Adipocyte (in vitro differentiated cells): ENCODE data around the gene DOCK6.

Experiments used
- DNase-seq: peaks from one replicate; pipeline ENCODE4 v3.0.0-alpha.2; 2015; ENCODE audit warnings: low read depth
- H3K27me3 ChIP-seq: replicated peaks from 2 replicates; pipeline ENCODE4 v1.7.0; 2013; ENCODE audit warnings: mild to moderate bottlenecking, low read length, moderate library complexity; ENCODE audit not compliant: control insufficient read depth, insufficient read depth
- H3K36me3 ChIP-seq: 2 replicates; pipeline ENCODE4 v1.7.0; 2013; ENCODE audit warnings: low read length, mild to moderate bottlenecking, moderate library complexity; ENCODE audit not compliant: control insufficient read depth, insufficient read depth, severe bottlenecking
- H3K4me1 ChIP-seq: 2 replicates; pipeline ENCODE4 v1.7.0; 2013; ENCODE audit warnings: mild to moderate bottlenecking, low read length, moderate library complexity; ENCODE audit not compliant: control insufficient read depth, insufficient read depth
- H3K4me3 ChIP-seq: 2 replicates; pipeline ENCODE4 v1.7.0; 2013; ENCODE audit warnings: mild to moderate bottlenecking, low read length, moderate library complexity
- H3K9ac ChIP-seq: 2 replicates; pipeline ENCODE4 v1.7.0; 2013; ENCODE audit warnings: mild to moderate bottlenecking, low read length, moderate library complexity
- H3K9me3 ChIP-seq: 2 replicates; pipeline ENCODE4 v1.7.0; 2013; ENCODE audit warnings: mild to moderate bottlenecking, low read length, moderate library complexity; ENCODE audit not compliant: control insufficient read depth

Gene DOCK6

DNA sequence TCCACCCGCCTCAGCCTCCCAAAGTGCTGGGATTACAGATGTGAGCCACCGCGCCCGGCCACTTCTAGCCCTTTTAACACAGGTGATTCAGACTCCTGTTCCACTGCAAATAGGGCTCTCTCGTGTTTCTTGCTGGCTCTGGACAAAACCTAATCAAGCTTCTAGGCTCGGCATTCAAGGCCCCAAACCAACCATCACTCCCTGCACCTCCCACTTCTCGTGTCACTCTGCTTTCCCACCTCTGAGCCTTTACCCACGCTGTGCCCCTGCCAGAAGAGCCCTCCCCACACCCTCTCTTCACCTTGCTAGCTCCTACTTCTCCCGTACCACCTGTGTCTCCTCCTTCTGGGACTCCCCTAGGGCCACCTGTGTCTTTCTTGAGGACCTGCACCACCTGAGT, 84.7 kb downstream of the DOCK6 start:
- no peaks in the 10 kb centered on the region for H3K9me3 ChIP-seq
- no peak overlapping the region for H3K4me3 ChIP-seq
- H3K36me3 ChIP-seq, result peaks cover 64% of the 10 kb centered on the region
- no peak overlapping the region for H3K9ac ChIP-seq
- no peaks in the 10 kb centered on the region for H3K27me3 ChIP-seq
- peaks cover 20% of the 10 kb centered on the region for H3K4me1 ChIP-seq
- DNase-seq, result no peak

DNA sequence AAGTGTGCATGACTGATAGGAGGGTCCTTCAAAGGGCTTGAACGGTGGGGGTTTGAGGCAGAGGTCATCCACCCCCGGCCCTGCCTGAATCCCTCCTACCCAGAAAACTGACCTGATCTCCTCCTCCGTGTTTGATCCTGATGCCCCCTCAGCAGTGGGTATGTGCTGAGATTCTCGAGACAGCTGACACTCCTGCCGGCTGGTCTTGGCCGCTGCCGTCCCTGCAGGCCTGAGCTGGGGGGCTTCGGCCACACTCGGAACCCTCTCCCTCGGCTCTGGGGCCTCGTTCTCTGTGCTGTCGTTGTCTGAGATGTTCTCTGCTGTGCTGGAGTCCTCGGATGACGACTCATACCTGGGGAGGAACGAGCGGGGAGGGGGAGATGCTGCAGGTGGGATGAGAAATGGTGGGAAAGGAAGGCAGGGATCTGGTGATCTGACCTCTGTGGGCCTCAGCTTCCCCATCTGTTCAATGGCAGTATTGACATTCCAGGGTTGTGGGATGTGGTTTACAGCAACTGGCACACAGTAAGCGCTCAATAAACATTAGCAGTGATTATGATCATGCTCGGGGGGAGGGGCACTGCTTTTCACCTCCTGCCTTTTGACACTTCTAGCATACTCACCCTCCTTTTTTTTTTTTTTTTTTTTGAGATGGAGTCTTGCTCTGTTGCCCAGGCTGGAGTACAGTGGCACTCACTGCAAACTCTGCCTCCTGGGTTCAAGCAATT, 85.7 kb downstream of the DOCK6 start:
- no peak for DNase-seq
- Histone ChIP-seq H3K36me3 (peaks cover 70% of the 10 kb centered on the region), H3K9me3 (no peaks in the 10 kb centered on the region), H3K27me3 (no peaks in the 10 kb centered on the region), H3K4me3 (no peak overlapping the region), H3K9ac (no peak overlapping the region), H3K4me1 (peaks cover 20% of the 10 kb centered on the region)

DNA sequence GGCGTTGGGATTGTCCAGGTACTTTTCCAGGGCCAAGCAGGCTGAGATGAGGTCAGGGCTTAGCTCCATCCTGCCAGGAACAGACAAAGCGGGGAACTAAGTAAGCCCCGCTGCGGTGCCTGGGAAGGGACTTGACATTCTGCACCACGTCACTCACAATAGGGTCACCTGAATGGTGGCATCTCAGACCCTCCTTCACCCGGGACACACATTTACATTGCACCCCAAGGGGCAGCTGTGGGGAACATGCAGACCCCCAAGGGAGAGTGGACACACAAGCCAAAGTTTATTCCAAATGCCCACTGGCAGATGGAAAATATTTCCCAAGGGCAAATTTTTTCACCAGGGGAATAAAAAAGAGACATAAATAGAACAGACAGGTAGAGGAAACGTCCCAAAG, 86.4 kb downstream of the DOCK6 start:
- Histone ChIP-seq H3K9me3 (no peaks in the 10 kb centered on the region), H3K9ac (no peak overlapping the region), H3K4me1 (peaks cover 21% of the 10 kb centered on the region), H3K36me3 (peaks cover 76% of the 10 kb centered on the region), H3K4me3 (no peak overlapping the region), H3K27me3 (no peaks in the 10 kb centered on the region)
- no peak for DNase-seq

DNA sequence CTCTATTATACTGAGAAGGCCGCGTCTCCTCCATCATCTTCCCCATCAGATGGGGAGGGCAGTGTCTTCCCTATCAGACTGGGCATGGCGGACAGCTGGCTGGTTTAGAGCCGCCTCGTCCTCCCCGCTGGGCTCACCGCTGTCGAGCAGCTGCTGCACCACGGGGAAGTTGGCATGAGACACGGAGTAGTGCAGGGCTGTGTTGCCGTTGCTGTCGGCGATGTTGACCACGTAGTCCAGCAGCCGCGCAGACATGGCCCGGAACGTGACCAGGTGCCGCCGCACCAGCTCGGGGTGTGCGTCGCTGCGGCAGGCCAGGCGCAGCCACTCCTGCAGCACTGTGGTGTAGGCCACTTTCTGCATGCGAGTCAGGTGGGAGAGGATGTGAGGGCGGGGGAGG, 88.0 kb downstream of the DOCK6 start:
- Histone ChIP-seq H3K36me3 (peaks cover 88% of the 10 kb centered on the region), H3K9ac (no peak overlapping the region), H3K9me3 (no peaks in the 10 kb centered on the region), H3K4me1 (peaks cover 18% of the 10 kb centered on the region), H3K4me3 (no peak overlapping the region), H3K27me3 (no peaks in the 10 kb centered on the region)
- no peak for DNase-seq

DNA sequence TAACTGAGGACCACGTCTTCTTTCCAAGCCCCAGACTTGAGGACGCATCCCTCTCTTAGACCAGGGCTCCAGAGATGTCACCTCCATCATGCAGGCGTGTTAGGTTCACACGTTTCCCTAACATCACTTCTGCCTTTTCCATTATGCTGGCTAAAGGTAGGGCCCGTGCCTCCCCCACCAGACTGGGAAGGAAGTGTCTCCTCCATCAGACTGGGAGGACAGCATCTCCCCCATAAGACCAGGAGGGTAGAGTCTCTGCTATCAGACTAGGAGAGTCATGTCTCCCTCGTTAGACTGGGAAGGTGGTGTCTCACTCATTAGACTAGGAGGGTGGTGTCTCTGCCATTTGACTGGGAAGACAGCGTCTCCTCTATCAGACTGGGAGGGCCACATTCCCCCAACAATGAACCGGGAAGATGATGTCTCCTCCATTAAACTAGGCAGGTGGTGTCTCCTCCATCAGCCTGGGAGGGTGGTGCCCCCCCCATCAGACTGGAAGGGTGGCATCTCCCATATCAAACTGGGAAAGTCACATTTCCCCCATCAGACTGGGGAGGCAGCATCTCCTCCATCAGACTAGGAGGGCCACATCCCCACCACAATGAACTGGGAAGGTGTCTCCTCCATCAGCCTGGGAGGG, 88.7 kb downstream of the DOCK6 start:
- DNase-seq, result no peak
- peaks cover 91% of the 10 kb centered on the region for H3K36me3 ChIP-seq
- no peak overlapping the region for H3K4me3 ChIP-seq

DNA sequence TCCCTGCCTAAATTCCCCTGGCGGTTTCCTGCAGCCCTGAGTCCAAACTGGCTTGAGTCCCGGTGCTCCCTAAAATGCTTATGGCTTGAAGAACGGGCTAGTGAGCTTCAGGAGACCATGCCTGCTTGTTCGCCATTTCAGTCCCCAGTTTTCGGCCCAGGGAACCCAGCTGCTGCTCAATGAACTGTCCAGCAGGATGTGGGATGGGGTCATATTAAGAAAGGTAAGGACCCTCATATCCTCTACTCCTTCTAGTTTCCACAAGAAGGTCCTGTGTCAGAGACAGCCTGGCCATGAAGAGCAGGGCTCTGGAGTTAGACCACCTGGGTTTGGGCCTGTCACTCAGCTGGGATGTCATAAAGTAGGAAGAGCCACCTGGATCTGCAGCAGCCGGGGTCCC, 89.7 kb downstream of the DOCK6 start:
- Histone ChIP-seq H3K4me1 (peaks cover 27% of the 10 kb centered on the region), H3K4me3 (no peak overlapping the region), H3K9ac (no peak overlapping the region), H3K27me3 (no peaks in the 10 kb centered on the region), H3K9me3 (no peaks in the 10 kb centered on the region), H3K36me3 (peaks cover 90% of the 10 kb centered on the region)
- DNase-seq, result no peak

More for the DNA sequence above, 88.7 kb downstream of the DOCK6 start:
- H3K4me1 ChIP-seq, result peaks cover 20% of the 10 kb centered on the region
- H3K9ac ChIP-seq, result no peak overlapping the region
- H3K9me3 ChIP-seq, result no peaks in the 10 kb centered on the region
- H3K27me3 ChIP-seq, result no peaks in the 10 kb centered on the region

DNA sequence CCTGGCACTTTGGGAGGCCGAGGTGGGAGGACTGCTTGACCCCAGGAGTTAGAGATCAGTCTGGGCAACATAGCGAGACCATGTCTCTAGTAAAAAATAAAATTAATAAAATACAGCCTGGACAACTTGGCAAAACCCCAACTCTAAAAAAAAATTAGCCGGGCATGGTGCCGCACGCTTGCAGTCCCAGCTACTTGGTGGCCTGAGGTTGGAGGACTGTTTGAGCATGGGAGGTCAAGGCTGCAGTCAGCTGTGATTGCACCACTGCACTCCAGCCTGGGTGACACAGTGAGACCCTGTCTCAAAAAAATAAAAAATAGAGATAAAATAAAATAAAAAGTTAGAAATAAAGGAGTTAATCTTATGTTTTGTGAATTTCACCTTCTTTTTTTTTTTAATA, 91.2 kb downstream of the DOCK6 start:
- Histone ChIP-seq H3K9ac (peak overlapping the region; percentile 34), H3K27me3 (no peaks in the 10 kb centered on the region), H3K9me3 (no peaks in the 10 kb centered on the region), H3K36me3 (peaks cover 85% of the 10 kb centered on the region), H3K4me3 (no peak overlapping the region), H3K4me1 (peaks cover 35% of the 10 kb centered on the region)
- DNase-seq, result no peak

GRCh38 chr19:11169896-11170678, 92.2 kb downstream of the DOCK6 start:
- Histone ChIP-seq H3K9ac (peak overlapping the region; percentile 56), H3K9me3 (no peaks in the 10 kb centered on the region), H3K4me3 (no peak overlapping the region), H3K27me3 (no peaks in the 10 kb centered on the region), H3K36me3 (peaks cover 81% of the 10 kb centered on the region), H3K4me1 (peaks cover 45% of the 10 kb centered on the region)
- DNase-seq, result no peak

DNA sequence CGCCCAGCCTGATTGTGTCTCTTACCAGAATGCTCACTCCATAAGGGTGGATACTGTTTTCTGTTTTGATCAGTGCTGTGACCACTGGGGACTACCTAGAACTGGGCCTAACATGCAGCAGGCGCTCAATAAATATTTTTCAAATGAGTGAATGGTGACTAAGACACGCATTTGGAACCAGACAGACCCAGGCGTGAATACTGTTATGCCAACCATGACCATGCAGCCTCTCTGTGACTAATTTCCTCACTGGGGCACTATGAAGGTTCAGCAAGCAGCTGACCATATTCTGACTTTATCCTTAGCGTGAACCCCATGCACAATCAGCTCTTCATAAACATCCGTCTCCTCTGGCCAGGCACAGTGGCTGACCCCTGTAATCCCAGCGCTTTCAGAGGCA, 93.8 kb downstream of the DOCK6 start:
- Histone ChIP-seq H3K4me3 (no peak overlapping the region), H3K9ac (peak overlapping the region; percentile 73), H3K36me3 (peaks cover 70% of the 10 kb centered on the region), H3K27me3 (no peaks in the 10 kb centered on the region), H3K9me3 (no peaks in the 10 kb centered on the region), H3K4me1 (peaks cover 58% of the 10 kb centered on the region)
- DNase-seq, result peak; percentile 92

DNA sequence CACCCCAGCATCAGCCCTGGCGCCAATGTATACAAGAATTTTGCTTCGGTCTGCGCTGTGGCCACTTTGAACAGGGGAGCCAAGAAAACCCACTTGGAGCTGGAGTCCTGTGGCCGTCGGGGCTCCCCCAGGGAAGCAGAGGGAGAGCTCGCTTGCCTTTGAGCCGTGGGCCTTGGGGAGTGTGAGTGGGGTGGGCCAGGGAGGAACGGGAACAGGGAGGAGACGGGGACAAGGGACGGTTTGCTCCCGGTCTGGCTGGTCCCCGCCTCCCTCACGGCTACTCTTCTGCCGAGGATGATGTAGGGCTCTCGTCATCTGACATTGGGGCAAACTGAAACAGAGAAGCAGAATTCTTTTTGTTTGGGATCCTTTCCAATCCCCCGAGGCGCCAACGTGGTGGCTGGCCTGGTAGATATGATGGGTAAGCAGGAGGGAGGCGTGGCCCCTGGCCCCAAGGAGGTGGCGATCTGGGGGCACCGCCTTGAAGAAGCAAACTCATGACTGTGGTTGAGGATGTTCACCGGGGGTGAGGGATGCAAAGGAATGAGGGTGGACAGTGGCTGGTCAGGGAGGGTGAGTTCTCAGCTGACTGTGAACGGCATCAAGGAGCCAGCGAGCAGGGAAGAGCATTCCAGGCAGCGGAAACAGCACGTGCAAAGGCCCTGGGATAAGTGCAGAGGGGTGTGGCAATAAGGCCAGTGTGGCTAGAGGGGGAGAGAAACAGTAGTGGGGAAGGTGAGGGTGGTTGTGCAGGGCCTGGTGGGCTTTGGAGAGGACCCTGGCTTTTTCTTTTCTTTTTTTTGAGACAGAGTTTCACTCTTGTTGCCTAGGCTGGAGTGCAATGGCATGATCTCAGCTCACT, 95.8 kb downstream of the DOCK6 start:
- no peaks in the 10 kb centered on the region for H3K27me3 ChIP-seq
- DNase-seq, result peak; percentile 70
- peak overlapping the region; percentile 95 for H3K9ac ChIP-seq
- no peaks in the 10 kb centered on the region for H3K9me3 ChIP-seq
- peaks cover 62% of the 10 kb centered on the region for H3K4me1 ChIP-seq
- peaks cover 57% of the 10 kb centered on the region for H3K36me3 ChIP-seq
- peak overlapping the region; percentile 75 for H3K4me3 ChIP-seq
